OCI-LY3 (cell line): Measurements from ENCODE around the gene RAB35.

Experiments used
- EZH2phosphoT487 ChIP-seq: fragments of 200-600 bp; shearing (Covaris generic); IDR thresholded peaks from 2 replicates; pipeline ENCODE4 v1.6.1; 2018; ENCODE audit warnings: antibody characterized with exemption, mixed run types, low read depth
- TF ChIP-seq, protein P1 (sequence below): fragments of 200-600, 300-600 bp; sonication (generic); IDR thresholded peaks from 2 replicates; pipeline ENCODE4 v1.5.1; 2014; ENCODE audit warnings: antibody characterized with exemption, low read length, low read depth

DNA sequence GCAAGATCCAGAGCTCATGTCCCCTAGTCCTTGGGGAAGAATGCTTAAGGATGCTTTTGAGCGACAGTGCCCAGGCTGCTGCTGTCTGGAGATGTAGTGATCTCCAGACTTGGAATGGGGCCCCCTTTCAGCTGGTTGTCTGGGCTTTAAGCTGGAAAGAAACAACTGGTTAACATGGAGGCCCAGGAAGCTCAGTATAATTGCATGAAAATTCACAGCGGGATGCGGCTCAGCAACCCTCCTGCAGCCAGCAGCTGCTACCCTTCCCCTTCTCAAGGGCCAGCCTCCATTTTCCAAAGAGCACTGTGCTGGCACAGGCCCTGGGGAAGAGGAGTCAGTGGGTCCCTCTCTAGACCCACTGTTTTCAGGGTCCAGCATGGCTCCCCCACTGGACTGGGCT lies 26.3 kb downstream of the RAB35 start:
- TF ChIP-seq EZH2phosphoT487, result no peak
- TF ChIP-seq, protein P1, sequence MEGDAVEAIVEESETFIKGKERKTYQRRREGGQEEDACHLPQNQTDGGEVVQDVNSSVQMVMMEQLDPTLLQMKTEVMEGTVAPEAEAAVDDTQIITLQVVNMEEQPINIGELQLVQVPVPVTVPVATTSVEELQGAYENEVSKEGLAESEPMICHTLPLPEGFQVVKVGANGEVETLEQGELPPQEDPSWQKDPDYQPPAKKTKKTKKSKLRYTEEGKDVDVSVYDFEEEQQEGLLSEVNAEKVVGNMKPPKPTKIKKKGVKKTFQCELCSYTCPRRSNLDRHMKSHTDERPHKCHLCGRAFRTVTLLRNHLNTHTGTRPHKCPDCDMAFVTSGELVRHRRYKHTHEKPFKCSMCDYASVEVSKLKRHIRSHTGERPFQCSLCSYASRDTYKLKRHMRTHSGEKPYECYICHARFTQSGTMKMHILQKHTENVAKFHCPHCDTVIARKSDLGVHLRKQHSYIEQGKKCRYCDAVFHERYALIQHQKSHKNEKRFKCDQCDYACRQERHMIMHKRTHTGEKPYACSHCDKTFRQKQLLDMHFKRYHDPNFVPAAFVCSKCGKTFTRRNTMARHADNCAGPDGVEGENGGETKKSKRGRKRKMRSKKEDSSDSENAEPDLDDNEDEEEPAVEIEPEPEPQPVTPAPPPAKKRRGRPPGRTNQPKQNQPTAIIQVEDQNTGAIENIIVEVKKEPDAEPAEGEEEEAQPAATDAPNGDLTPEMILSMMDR, result no peak
